ENCODE results near the gene C2orf68. TPM values are rescaled to one million over a fixed set of nuclear protein-coding genes. Genes with fewer than 3 reads are reported as not detected.

The C2orf68 gene
- total and polyA plus RNA-seq, 9 of the 15 experiments (the other 6 are each of a cell fraction or from before 2014, with no cell fraction given) = 22.1 to 50.0 (median 31.8) TPM

DNA sequence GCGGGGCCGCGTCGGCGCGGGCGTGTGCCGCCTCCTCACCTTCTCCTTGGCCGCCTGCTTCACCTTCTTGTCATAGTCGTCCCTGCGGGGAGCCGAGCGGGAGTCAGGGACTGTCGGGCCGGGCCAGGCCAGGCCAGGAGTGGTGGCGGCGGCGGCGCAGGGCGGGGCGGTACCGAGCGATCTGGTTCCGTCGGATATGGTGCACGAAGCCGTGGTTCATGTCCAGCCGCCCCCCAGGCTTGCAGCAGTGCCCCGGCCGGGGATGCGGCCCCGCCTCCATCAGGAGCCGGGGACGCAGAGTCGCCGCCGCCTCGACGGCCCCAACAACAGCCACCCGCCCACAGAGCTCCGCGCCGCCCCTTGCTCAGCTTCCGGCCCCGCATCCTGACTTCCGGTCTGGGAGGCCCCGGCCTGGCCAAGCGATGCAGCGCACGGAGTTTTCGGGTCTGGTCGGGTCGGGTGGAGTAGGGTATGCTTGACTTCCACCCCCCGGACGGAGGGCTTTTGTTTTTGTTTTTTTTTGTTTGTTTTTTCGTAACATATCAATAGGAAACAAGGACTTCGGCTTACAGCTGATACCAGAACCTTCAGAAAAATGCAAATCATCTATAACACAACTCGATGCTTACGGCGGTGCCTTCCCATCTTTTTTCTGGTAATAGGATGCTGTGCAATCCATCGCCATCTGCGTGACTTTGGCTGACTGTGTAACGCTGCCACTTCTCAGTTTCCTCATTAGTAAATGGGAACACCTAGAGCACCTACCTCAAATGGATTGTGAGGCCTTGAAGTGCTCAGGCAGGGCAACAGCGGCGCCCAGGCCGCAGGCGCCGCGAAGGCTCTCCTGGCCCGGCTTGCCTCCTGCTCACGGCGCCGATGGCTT lies at the start of gene C2orf68 (continued):
- TF ChIP-seq, protein P1, sequence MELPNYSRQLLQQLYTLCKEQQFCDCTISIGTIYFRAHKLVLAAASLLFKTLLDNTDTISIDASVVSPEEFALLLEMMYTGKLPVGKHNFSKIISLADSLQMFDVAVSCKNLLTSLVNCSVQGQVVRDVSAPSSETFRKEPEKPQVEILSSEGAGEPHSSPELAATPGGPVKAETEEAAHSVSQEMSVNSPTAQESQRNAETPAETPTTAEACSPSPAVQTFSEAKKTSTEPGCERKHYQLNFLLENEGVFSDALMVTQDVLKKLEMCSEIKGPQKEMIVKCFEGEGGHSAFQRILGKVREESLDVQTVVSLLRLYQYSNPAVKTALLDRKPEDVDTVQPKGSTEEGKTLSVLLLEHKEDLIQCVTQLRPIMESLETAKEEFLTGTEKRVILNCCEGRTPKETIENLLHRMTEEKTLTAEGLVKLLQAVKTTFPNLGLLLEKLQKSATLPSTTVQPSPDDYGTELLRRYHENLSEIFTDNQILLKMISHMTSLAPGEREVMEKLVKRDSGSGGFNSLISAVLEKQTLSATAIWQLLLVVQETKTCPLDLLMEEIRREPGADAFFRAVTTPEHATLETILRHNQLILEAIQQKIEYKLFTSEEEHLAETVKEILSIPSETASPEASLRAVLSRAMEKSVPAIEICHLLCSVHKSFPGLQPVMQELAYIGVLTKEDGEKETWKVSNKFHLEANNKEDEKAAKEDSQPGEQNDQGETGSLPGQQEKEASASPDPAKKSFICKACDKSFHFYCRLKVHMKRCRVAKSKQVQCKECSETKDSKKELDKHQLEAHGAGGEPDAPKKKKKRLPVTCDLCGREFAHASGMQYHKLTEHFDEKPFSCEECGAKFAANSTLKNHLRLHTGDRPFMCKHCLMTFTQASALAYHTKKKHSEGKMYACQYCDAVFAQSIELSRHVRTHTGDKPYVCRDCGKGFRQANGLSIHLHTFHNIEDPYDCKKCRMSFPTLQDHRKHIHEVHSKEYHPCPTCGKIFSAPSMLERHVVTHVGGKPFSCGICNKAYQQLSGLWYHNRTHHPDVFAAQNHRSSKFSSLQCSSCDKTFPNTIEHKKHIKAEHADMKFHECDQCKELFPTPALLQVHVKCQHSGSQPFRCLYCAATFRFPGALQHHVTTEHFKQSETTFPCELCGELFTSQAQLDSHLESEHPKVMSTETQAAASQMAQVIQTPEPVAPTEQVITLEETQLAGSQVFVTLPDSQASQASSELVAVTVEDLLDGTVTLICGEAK (IDR thresholded peaks at IDR 0.05) = peak; percentile 96
- TF ChIP-seq, protein P1 (CRISPR knock-in tag; IDR thresholded peaks at IDR 0.05) = no peak
- TF ChIP-seq U2AF1 (optimal IDR thresholded peaks at IDR 0.05; ENCODE audit: low read depth, low read length) = no peak
- TF ChIP-seq SIN3A (IDR thresholded peaks at IDR 0.05; ENCODE audit: borderline replicate concordance in 2 of 2, control insufficient read depth in 1 of 2, low read depth in 2 of 2, low read length in 2 of 2) = 0 out of 4 replicates have a peak, but pooled peaks have one; percentile 29 to 44
- no peak for TF ChIP-seq LEF1 (IDR thresholded peaks at IDR 0.05)
- no peak for TF ChIP-seq SIRT6 (IDR thresholded peaks at IDR 0.05; ENCODE audit: low read depth, low read length)
- no peak for TF ChIP-seq ZFP30 (CRISPR knock-in tag; IDR thresholded peaks at IDR 0.05; ENCODE audit: borderline replicate concordance)
- TF ChIP-seq SMAD4 (CRISPR knock-in tag; conservative IDR thresholded peaks at IDR 0.05) = peak; percentile 37; the same call in 1 of the 2 replicates
- peak; percentile 50; the same call in 1 of the 2 replicates for TF ChIP-seq ZNF12 (CRISPR knock-in tag; IDR thresholded peaks at IDR 0.05)
- no peak for TF ChIP-seq SMAD2 (IDR thresholded peaks at IDR 0.05; ENCODE audit: low read depth, low read length)
- TF ChIP-seq EP300 (IDR thresholded peaks at IDR 0.05; ENCODE audit: low read length) = 0 out of 2 replicates have a peak, but pooled peaks have one; percentile 12
- no peak for TF ChIP-seq HMG20A (CRISPR knock-in tag; conservative IDR thresholded peaks at IDR 0.05)
- TF ChIP-seq, protein P2, sequence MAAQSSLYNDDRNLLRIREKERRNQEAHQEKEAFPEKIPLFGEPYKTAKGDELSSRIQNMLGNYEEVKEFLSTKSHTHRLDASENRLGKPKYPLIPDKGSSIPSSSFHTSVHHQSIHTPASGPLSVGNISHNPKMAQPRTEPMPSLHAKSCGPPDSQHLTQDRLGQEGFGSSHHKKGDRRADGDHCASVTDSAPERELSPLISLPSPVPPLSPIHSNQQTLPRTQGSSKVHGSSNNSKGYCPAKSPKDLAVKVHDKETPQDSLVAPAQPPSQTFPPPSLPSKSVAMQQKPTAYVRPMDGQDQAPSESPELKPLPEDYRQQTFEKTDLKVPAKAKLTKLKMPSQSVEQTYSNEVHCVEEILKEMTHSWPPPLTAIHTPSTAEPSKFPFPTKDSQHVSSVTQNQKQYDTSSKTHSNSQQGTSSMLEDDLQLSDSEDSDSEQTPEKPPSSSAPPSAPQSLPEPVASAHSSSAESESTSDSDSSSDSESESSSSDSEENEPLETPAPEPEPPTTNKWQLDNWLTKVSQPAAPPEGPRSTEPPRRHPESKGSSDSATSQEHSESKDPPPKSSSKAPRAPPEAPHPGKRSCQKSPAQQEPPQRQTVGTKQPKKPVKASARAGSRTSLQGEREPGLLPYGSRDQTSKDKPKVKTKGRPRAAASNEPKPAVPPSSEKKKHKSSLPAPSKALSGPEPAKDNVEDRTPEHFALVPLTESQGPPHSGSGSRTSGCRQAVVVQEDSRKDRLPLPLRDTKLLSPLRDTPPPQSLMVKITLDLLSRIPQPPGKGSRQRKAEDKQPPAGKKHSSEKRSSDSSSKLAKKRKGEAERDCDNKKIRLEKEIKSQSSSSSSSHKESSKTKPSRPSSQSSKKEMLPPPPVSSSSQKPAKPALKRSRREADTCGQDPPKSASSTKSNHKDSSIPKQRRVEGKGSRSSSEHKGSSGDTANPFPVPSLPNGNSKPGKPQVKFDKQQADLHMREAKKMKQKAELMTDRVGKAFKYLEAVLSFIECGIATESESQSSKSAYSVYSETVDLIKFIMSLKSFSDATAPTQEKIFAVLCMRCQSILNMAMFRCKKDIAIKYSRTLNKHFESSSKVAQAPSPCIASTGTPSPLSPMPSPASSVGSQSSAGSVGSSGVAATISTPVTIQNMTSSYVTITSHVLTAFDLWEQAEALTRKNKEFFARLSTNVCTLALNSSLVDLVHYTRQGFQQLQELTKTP (IDR thresholded peaks at IDR 0.05; ENCODE audit: low read depth in 1 of 2, partially characterized antibody in 2 of 2) = peak in 1 of 2 experiments; percentile 40
